NCI-H2107 treated with DMSO at 0.1 percent for 48 hours (cell line): ENCODE measurements around the gene MMD.
"Not testable (repeated sequence)": the region's sequence is repeated elsewhere in the genome, so short reads cannot be mapped to it uniquely, and the experiment has no call there.

Experiments
- DNase-seq: peaks from one replicate; lab custom pipeline; 2025; ENCODE audit not compliant: unreplicated experiment; lab: John Stamatoyannopoulos, UW

MMD gene

DNA sequence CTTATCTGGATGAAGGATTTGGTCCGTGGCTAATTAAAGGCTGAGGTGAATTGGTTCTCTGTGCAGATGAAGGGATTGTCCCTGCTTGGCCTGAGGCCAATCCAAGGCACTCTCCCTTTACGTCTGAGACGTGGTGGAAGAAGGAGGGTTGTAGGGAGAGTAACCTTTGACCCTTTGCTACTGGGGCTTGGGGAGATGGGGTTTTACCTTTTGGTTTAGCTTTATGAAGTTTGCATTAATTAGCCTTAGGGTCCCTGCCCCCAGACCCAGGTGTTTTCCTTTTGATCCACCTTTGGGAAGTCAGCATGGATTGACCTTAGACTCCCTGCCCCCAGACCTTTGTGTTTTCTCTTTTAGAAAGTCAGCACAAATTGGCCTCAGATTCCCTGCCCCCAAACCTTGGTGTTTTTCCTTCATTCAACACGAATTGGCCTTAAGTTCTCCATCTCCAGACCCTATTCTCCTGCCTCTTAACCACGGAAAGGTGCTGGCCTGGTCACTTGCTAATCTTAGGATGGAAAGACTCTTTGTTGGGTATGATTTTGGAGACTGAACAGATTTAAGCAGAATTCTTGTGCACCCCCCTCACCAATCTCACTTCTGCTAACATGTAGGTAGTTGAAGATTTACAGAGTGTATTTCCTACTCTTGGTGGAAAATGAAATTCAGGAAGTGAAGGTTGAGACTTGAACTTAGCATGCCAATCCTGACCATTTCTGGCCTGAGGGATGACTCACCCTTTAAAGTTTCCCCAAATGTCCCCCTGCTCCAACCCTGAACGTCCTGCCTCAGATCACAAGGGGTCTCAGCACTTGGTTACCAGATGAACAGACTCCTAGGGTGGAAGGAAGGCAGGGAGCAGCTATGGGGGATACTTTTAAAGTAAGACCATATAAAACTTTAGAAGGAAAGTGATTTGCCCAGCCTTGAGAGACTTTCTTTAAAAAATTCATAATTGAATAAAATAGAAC is 23.1 kb upstream of the MMD start:
- DNase-seq, result no peak

DNA sequence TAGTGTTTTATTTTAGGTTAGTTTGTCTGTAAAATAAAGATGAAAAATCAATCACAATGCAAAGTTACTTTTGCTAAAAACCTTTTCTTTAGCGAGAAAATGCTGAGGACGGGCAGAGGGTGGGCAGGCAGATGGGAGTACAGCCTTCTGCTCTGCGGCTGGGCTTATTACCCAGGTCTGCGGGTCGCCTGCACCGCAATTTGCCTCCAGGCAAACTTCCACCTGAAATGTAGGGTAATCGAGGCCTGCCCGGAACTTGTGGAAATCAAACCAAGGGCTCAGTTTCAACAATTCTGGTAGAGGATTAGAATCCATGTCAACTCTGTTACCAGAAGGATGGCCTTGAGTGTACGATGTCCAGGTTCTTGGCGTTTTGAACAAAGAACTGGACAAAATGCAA is 22.3 kb upstream of the MMD start:
- DNase-seq, result no peak

DNA sequence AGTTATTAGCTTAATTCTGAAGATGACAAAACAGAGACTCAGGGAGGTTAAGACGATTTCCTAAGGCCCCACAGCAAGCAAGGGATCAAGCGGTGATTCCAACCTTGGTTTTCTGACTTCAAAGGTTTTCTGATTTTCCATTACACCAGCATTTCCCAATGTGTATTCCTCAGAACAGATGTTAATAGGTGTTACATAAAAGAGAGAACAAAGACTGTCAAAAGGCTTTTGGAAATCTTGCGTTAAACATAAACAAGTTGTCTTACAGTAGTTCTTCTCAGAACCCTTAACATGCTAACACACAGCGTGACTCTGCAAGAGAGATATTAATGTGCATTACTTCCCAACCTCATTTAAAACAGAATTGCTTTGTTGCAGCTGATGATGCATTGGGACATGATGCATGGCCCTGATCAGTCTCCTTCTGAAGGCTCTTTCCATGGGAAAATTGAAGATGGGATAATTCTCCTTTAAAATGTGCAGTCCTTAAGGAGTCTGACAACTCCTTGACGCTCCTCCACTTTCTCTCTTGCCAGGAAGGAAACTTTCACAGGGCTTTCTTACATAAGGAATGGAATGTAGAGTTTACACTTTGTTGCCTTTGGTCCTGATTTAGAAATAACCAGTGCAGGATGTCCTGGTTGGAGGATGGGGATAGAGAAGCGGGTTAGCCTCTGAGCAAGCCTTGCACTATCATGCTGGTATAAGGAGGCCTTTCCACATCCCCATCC is 21.5 kb upstream of the MMD start:
- no peak for DNase-seq

DNA sequence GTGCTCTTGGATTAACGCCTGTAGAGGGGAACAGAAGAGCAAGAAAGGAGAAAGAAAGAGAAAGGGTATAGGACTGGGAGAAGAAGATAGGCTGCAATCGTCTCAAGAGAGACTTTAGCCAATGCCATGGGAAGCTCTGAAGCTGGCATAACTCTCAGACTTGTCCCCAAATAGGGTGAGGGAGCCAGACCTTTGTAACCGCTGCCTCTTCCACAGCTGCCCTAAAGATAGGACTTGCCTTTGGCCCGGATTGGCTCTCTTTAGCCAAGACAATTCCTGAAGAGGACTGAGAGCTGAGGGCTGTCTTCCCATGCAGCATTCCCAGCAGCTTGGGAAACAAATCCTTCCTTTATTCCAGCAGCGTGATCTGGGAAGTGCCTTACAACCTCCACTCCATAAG is 20.8 kb upstream of the MMD start:
- no peak for DNase-seq

DNA sequence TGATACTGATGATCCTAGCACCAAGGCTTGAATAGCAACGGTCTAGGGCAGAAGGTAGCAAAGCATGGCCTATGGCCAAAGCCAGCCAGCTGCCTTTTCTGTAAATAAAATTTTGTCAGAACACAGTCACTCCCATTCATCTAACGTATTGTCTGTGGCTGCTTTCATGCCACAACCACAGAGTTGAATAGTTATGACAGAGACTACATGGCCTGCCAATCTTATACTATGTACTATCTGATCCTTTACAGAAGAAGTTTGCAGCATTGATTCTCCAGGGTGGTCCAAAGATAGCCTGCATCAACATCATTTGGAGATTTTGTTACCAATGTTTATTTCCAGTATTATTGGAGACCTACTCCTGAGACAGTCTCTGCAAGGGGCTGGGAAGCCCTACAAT is 19.9 kb upstream of the MMD start:
- no peak for DNase-seq

DNA sequence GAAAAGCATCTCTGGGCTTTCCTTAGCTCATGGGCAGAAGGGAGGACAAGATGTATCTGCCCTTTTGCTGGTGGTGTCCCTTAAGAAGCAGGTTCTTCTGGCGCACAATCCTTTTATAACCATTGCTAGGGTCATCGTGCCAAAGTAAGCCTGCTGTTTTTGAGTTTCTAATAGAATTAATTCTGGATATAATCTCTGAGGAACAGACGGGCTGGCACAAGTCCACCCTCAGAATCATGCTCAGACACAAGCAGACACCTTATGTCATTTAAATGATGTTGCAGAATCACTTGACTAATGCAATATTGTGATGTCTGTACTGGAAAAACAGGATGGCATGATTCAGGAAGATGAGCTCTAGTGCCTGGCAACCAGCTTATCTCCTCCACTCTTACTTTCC is 18.8 kb upstream of the MMD start:
- DNase-seq, result no peak

DNA sequence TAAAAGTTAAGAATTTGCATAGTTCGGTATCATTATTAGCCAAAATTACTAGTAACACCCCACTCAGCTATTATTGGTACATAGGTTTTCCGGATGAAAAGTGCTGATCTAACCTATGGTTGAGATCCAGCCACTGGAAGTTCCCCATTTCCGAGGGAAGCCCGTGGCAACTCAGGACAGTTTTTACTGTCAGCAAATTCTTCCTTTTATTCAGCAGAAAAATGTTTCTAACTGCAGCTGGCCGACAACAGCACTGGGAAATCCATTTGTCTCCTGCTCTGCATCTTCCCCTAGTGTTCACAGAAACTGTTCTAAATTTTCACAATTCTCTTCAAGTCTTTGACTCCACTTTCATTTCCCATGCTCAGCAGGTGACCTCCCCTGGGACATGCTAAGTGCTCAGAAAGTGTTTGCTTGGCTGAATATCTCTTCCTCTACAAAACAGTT is 15.5 kb upstream of the MMD start:
- peak; percentile 15 for DNase-seq

DNA sequence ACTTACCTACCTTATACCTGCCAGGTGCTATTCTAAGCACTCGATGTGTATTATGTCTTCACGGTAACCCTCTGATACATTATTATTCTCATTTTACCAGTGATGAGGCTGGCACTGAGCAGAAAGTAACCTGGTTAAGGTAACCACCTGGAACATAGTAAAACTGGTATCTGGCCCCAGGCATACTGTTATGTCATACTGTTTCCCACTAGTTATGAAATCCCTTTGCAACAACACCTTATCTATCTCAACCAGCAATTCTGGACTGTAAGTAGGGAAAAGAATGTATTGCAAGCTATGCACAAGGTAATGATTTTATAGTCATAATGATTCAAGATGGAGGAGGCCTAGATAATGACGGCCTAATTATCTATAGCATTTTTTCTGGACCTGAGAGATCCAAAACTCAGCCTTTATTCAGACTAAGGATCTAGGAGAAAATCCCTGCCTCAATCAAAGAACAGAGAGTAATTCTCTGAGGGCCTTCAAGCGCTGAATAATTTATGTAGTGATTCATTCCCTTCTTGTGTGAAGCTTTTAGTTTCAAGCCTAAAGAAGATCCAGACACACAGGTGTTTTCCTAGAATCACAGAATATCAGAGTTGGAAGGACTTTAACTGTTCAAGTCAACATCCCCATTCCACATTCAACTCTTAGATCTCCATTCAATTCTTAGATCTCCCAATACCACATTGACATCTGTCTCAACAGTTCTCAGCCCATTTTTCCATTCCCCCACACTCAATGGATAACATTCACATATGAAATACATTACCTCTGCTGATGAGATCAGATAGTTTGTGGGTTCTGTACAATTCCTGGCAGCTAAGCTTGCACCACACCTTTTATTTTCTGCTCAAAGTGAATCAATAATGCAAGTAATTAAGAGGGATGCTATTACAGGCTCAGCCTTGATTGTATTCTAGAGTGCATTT is 14.9 kb upstream of the MMD start:
- no peak for DNase-seq

DNA sequence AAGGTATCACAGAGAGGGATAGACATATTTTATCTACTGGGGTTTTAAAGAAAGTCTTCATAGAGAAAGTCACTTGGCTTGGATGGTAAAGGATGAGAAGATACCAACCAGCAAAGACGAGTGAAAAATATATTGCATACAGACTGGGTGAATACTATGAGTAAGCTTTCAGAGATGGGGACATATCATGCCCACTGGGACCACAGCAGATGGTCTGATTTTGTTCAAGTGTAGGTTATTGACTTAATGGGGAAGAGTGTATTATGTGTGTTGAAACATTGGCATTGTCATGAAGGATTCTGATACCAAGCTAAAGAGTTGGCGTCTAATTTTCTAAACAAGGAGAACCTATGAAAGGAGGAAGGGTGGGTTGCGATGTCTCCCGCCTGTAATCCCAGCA is 13.8 kb upstream of the MMD start:
- DNase-seq, result no peak

DNA sequence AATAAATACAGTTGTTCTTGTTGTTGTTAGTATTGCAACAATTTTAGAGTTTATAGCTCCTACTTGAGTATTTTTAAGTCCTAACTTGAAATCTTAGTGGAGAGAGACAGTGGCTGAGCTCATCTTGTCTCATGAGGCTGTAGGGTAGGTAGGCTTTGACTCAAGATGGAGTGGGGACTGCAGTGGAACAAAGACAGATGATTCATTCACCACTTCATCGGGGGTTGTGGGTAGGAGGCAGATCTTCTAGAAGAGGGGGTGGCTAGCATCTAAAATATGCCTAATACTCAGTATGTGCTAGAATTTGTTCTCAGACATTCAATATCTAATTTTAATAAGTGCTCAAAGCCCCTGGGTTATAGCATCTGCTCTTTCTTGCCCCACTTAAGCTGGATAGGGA is 13.1 kb upstream of the MMD start:
- DNase-seq, result no peak

DNA sequence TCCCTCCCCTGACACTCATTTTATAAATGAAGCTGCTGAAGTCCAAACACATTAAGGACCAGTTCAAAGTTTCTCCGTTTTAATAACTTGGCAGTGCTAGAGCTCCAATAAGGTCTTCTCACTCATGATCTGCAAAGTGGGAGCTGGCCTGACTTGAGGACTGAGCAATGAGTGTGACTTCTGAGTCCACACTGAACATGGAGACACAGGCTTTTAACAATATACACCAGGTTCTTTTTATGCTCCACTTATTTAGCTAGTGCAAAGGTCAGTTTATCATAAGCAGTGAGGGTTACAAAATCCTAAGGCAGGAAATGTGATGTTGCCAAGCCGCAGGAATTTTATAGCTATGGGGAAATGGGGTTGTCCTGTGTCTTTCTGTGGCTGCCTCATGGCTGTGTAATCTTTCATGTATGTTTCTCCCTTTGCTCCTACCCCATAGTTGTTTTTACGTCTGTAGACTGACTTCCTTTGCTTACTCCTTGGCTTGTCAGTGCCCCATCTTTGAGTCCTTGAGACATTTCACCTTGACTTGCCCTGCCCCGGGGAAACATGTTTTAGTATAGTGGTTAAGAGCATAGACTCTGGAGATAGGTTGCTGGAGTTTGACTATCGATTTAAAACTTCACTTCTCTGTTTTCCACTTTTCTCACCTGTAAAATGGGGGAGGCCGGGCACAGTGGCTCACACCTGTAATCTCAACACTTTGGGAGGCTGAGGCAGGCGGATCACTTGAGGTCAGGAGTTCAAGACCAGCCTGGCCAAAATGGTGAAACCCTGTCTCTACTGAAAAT is 12.2 kb upstream of the MMD start:
- no peak for DNase-seq

DNA sequence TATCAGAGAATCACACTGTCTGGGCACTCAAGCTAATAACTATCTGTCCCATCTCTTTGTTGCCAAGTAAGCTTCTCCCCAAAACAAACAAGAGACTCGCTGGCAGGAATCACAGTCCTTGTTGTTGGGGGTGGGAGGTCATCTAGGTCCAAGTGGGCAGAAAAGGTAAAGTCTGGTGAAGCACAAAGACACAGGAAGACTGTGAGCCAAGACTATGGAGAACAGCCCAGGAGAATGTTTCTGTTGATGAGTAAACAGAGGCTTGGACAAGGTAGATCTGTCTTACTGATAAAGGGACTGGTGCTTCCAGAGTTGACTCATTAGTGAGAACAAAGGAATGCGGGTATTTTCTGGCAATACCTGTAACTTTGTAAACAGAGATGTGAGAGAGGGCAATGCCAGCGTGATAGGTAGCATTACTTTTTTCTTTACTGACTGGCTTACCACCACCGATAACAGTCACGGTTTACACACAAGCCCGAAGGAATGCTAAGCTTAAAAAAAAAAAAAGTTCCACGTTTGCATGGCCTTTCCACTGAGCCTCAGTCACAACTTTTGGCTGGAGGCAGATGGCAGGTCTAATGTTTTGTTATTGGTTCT is 11.5 kb upstream of the MMD start:
- no peak for DNase-seq

DNA sequence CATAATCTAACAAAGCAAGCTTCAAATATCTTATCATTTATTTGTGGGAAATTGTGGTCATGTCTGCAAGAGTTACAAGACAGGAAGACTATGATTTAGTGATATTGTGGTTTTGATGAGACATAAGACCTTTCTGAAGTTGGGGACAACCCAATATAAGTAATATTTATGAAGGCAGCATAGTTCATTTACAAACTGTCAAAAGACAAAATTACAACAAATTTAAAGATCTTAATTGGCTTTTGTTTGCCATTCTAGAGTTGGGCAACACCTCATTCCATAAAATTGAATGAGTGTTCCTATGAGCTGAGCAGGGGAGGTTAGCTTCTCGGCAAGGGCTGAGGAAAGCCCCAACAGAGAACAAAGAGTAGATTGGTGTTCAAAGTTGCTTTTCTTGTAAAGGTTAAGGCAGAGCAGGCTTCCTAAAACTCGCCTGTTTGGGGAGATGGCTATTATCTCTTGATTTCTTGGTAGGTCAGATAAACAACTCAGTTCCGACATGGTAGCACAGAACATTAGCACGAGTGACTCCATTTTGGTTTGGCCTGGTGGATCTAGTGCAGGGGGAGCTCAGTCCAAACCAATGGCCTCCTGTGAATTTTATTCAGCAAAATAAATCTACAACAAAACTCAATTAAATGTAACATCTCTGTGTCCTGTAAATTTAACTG is 10.9 kb upstream of the MMD start:
- DNase-seq, result no peak

DNA sequence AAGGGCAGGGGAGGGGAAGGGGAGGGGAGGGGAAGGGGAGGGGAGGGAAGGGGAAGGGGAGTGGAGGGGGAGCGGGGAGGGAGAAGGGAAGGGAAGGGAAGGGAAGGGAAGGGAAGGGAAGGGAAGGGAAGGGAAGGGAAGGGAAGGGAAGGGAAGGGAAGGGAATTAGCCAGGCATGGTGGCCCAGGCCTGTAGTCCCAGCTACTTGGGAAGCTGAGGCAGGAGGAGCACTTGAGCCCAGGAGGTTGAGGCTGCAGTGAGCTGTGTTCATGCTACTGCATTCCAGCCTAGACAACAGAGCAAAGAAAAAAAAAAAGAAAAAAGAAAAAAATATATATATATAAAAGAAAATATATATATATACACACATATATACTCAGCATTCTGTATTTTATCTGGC is 10.3 kb upstream of the MMD start:
- not testable (repeated sequence) for DNase-seq

DNA sequence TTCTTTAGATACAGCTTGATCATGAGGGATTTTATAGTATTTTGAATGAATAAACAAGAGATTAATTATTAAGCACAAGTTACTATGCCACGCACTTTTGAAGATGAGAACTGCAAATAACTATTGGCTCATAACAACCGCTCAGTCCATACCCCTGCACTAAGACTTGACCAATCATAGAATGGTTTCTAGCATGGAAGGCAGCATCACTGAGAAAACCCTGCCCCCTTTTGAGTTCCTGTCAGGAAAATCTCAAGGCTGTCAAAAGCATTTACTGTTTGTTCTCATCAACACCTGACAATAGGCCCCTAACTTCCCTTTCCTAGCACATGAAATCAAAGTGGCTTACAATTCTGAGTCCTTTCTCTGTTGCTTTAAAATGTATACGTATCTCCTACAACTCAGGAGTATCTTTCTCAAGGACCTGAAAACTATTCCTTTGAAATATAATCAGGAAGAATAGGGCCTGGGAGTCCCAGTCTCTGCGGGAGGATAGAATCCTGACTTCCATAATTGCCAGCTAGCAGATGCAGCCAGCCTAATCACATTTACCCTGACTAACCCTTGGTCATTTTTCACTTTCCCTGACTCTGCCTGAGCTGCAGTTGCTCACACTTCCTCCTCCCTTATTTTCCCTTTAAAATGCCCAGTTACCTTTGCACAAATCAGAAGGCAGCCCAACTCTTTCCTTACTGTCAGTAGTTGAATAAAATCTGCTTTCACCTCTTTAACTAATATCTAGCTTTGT is 9.1 kb upstream of the MMD start:
- DNase-seq, result no peak

DNA sequence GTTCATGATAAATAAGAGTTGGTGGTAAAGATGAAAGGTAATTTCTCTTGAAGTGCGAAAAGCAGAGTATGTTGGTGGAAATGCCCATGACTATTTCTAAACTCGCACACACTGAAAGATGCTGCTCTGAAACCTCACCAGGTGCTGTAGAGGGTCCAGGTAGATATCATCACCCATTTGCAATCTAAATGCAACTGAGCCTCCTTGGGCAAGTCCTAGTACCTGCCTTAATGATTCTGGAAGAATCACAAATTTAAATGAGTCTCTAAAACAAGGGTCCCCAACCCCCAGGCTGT is 5.9 kb upstream of the MMD start:
- no peak for DNase-seq

DNA sequence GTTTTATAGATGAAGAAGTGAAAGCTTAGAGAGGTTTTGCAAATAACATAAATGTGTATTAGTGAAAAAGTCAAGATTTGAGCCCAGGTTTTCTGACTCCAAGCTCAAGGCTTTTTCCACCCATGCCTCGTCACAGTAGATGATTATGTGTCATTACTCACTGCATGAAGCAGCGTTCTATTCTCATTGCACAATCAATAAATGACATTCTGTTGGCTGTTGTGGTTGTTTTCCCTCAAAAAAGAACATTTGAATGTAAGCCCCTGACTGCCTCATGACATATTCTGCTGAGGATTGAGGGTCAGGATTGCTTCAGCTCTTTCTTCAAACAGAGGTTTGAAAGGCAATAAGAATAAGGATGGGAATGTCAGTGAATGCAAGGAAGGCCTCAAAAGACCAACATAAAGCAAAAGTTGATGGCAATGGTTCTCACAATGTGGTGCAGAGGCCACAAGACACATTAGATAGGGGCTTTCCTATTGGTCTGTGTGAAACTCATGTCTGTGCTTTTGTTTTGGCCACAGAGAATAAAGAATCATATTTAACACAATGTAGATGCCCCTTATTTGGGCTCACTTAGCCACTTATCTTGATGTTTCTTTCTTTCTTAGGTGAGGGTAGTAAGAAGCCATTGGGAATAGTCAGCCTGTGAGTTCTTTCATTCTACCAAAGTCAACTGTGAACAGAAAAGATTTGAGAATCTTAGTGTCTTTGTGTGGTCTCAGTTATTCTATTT is 5.4 kb upstream of the MMD start:
- DNase-seq, result no peak

DNA sequence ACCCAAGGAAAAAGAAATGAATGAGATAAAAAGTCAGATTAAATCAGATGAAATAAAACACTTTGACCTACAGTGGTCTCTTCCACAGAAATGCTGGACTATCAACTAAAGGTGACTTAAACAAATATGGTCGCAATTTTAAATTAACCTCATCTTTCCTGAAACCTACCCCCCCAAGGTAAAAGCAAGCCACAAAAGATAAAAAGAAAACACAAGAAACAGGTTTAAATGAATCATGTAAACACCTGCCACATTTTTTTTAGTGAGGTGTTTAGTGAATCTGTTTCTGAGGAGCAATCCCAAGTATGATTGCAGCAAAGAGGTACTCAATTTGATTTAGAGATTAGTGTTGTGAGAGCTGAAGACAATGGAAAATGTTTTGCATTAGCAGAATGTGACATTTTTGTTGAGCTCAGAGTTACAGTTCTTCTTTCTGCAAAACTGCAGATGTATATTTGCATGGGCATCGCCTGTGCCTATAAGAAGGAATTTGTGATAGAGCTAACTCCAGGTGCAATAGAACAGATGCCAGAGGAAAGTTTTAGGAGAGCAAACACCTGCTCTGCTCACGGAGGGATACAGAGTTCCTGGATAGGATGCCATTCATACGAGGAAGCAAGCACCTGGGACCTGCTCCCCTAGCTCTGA is 3.4 kb upstream of the MMD start:
- no peak for DNase-seq
